T-helper 1 cell treated with Interleukin-12 subunit alpha and Interleukin-12 subunit beta and Interleukin-4 antibody, amounts not matched to agents 30 ng/mL and 1 ng/mL, for 36 hours (primary cell): ENCODE measurements around the gene FKBP8. TPM values are rescaled to one million over a fixed set of nuclear protein-coding genes. Genes with fewer than 3 reads are reported as not detected.

Source experiments
- intact Hi-C: fragments of 100-400 bp; cut with micrococcal nuclease; formaldehyde crosslinking; loops from one replicate; pipeline ENCODE4 v1.15.1; 2024
- total RNA-seq: library from RNA; stranded (reverse); gene quantifications from 2 replicates; pipeline ENCODE4 v1.2.3, GENCODE V29; 2022

Gene FKBP8
- total RNA-seq, 1 donor from 2014 or later = 192 TPM

- intact Hi-C loops = no loop called here
These were observed 39.1 kb downstream of the FKBP8 start for GRCh38 chr19:18503971-18504885.

GRCh38 chr19:18503337-18503970, 39.9 kb downstream of the FKBP8 start:
- intact Hi-C loops = no loop called here

- intact Hi-C loops = no loop called here
These were observed 40.6 kb downstream of the FKBP8 start for GRCh38 chr19:18502638-18503294.

- intact Hi-C loops = no loop called here
These were observed 41.1 kb downstream of the FKBP8 start for GRCh38 chr19:18502246-18502637.

- intact Hi-C loops = no loop called here
These were observed 41.5 kb downstream of the FKBP8 start for GRCh38 chr19:18501832-18502231.

- intact Hi-C loops = no loop called here
These were observed 42.0 kb downstream of the FKBP8 start for GRCh38 chr19:18501351-18501750.

- intact Hi-C loops = no loop called here
These were observed 42.6 kb downstream of the FKBP8 start for GRCh38 chr19:18500799-18501198.

GRCh38 chr19:18500376-18500775, 43.0 kb downstream of the FKBP8 start:
- intact Hi-C loops = no loop called here

- intact Hi-C loops = no loop called here
These were observed 44.2 kb downstream of the FKBP8 start for GRCh38 chr19:18499055-18499775.

- intact Hi-C loops = loop anchor here (1.0 kb wide), 2 partner anchors 9 to 25 kb away; partner anchors contain the start of gene ELL
These were observed 46.5 kb downstream of the FKBP8 start for GRCh38 chr19:18496980-18497256.

- intact Hi-C loops = loop anchor here (1.0 kb wide), 2 partner anchors 10 to 26 kb away; partner anchors contain the start of gene ELL
These were observed 47.0 kb downstream of the FKBP8 start for GRCh38 chr19:18496167-18496979.

GRCh38 chr19:18495204-18495911, 48.0 kb downstream of the FKBP8 start:
- intact Hi-C loops = no loop called here

- intact Hi-C loops = no loop called here
These were observed 49.1 kb downstream of the FKBP8 start for GRCh38 chr19:18494267-18494607.

GRCh38 chr19:18493440-18494266, 49.7 kb downstream of the FKBP8 start:
- intact Hi-C loops = no loop called here

- intact Hi-C loops = no loop called here
These were observed 51.1 kb downstream of the FKBP8 start for GRCh38 chr19:18491995-18492953.

GRCh38 chr19:18490728-18491127, 52.6 kb downstream of the FKBP8 start:
- intact Hi-C loops = no loop called here

GRCh38 chr19:18489627-18490184, 53.7 kb downstream of the FKBP8 start:
- intact Hi-C loops = no loop called here
